ENCODE data around the gene CACNA2D1.

CACNA2D1 gene

DNA sequence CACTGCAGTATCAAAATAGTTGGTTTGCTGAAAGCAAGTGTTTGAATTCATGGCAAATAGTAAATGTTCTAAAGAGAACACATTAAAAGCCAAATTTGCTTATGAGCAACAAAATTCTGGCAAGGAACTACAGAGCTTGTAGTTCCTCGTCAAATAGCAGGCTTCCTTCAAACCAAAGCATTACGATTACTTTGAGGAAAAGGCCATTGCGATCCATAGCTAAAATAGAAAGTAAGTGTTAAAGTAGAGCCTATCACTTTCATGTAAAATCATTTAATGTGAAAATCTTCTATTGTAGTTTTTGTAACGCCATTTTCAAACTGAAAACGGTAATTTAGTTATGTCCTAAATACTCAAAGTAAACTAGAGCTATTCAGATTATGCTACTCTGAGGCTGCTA, 20.1 kb downstream of the CACNA2D1 start:
- H3K4me3 ChIP-seq (ENCODE audit: low read length), result no peak overlapping the region
- no peak for TF ChIP-seq ZNF274 (IDR thresholded peaks at IDR 0.05; ENCODE audit: low read depth, low read length)

DNA sequence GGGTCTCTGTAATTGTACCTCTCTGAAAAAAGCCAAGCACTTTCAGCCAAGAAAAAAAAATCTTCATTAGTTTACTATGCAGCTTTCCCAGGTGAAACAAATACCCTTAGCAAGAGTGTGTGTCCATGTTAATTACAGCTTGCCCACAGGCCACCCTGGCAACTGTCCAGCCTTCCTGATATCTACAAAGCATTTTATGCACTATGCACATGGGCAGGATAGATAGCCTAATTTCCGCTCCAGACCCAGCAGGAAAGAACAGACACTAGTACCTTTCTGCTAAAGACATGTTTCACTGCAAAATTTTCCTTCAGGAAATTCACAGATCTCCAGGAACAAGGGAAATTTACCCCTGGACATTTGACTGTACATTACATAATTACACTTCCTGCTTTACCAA, 24.4 kb downstream of the CACNA2D1 start:
- no peak overlapping the region for H3K4me3 ChIP-seq (ENCODE audit: low read length)
- no peak for TF ChIP-seq ZNF274 (IDR thresholded peaks at IDR 0.05; ENCODE audit: low read depth, low read length)

DNA sequence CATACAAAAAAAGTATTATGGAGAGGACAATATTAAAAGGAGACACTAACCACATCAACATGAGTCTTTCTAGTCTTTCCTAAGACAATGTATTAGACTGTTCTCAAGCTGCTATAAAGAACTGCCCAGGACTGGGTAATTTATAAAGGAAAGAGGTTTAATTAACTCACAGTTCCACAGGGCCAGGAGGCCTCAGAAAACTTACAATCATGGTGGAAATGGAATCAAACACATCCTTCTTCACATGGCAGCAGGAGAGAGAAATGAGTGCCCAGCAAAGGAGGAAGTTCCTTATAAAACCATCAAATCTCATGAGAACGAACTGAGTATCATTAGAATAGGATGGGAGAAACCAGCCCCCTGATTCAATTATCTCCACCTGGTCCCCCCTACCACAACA, 25.7 kb downstream of the CACNA2D1 start:
- TF ChIP-seq ZNF274 (IDR thresholded peaks at IDR 0.05; ENCODE audit: low read depth, low read length), result no peak
- H3K4me3 ChIP-seq (ENCODE audit: low read length), result no peak overlapping the region

DNA sequence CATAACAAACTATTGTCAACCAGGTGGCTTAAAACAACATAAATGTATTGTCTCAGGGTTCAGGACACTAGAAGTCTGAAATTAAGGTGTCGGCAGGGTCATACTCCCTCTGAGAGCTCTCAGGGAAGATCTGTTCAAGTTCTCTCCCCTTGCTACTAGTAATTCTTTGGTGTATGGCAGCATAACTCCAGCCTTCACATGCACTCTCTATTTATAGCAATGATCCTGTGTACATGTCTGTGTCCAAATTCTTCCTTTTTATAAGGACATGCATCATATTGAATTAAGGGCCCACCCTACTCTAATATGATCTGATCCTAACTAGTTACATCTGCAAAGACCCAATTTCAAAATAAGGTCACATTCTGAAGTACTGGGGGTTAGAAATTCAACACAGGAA, 27.2 kb downstream of the CACNA2D1 start:
- TF ChIP-seq ZNF274 (IDR thresholded peaks at IDR 0.05; ENCODE audit: low read depth, low read length), result no peak
- no peak overlapping the region for H3K4me3 ChIP-seq (ENCODE audit: low read length)

DNA sequence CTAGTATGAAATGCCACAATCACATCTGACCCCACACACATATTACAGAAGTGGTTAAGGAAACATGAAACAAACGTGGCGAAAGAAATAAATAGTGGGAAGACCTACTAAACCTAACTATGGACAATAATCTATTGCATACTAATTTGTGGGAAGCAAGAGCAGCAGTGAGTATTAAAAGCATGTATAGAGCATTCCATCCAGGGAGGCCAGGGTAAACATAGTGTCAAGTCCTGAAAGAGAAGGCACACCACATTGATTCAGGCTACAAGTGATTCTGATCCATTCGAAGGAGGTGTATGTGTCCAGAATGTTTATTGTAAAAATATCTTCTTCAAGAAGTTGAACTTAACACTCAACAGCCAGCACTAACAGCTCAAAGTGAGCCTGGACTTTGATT, 29.2 kb downstream of the CACNA2D1 start:
- TF ChIP-seq ZNF274 (IDR thresholded peaks at IDR 0.05; ENCODE audit: low read depth, low read length), result no peak
- no peak overlapping the region for H3K4me3 ChIP-seq (ENCODE audit: low read length)

DNA sequence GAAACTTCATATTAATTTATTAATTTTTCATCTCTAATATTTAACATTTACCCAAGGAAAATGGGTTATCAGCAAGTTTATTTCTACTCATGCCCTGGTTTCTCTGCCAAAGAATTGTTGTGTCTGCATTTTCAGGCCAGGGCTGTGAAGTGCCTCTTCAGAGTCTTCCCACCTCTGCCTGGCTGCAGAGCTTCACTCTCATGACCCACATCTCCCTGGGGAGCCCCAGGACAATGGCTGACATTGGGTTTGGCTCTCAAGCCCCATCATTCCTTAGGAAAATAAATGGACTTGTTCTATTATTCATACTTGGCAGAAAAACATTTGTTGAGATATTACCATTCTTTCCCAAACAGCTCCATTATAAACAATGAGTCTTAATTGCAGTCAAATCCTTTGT, 30.3 kb downstream of the CACNA2D1 start:
- H3K4me3 ChIP-seq (ENCODE audit: low read length), result no peak overlapping the region
- no peak for TF ChIP-seq ZNF274 (IDR thresholded peaks at IDR 0.05; ENCODE audit: low read depth, low read length)

DNA sequence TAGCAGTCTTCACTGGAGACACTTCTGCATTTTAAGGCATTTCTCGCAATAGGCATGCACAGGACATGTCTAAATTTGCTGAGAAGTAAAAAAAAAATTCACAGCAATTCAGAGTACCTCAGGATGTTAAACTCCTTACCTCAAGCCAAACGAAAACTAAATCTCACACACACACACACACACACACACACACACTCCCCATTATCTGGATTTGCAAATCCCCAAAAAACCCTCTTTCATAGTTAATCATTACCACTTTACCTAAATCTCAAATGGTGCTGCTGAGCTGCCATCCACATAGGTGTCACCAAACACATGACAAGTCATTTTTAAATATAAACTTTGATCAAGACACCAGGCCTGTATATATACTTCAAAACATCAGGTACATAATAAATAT, 31.8 kb downstream of the CACNA2D1 start:
- no peak for TF ChIP-seq ZNF274 (IDR thresholded peaks at IDR 0.05; ENCODE audit: low read depth, low read length)
- no peak overlapping the region for H3K4me3 ChIP-seq (ENCODE audit: low read length)

DNA sequence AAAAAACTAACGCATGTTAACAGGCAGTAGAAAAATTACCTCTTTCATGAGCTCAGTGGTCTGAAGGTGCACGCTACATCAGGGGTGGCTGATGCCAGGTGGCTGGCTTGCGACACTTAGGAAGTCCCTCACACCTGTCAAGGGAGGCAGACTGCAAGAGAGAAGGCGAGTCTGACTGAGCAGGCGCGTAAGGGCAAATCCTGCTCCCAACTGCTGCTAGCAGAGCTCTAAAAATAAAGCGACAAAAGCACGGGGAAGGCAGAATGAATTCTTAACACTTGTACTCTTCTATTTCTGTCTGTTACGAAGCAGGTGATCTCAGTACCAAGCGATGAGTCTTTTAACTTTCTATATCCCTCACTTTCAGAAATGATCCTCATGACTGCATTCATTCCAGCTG, 33.1 kb downstream of the CACNA2D1 start:
- H3K4me3 ChIP-seq (ENCODE audit: low read length), result no peak overlapping the region
- TF ChIP-seq ZNF274 (IDR thresholded peaks at IDR 0.05; ENCODE audit: low read depth, low read length), result no peak

DNA sequence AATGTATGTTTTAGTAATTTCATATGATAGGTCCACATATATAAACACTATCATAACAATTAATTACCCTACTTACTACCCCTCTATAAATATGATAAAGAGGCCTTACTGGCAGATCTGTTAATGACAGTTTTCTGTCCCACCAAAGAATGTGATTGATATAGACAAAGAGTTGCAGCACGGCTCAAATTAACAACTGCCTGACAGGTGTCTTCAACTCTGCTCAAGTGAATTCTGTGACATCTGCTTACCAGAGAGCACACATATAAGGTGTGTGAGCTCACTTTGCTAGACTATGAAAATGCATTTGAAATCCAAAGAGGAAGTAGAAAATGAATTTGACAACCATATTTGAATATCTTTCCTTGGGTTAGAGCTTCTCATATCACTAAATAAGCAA, 36.6 kb downstream of the CACNA2D1 start:
- no peak for TF ChIP-seq ZNF274 (IDR thresholded peaks at IDR 0.05; ENCODE audit: low read depth, low read length)
- H3K4me3 ChIP-seq (ENCODE audit: low read length), result no peak overlapping the region

DNA sequence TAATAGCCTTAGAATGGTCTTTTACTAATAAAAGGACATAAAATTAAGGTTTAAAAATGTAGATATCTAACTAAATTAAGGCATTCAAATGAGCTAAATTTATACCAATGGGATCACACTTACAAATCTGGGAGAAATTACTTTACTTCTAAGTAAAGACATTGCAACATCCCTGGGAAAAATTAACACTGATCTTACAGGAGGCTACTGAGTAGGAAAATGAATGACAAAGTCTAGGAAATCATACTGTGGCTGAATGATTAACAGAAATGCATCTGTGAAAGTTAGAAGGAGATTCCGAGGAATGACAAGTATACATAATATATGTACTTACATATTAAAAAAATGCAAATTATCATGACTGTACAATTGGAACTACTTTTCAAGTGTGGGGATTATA, 38.3 kb downstream of the CACNA2D1 start:
- no peak for TF ChIP-seq ZNF274 (IDR thresholded peaks at IDR 0.05; ENCODE audit: low read depth, low read length)
- H3K4me3 ChIP-seq (ENCODE audit: low read length), result no peak overlapping the region

DNA sequence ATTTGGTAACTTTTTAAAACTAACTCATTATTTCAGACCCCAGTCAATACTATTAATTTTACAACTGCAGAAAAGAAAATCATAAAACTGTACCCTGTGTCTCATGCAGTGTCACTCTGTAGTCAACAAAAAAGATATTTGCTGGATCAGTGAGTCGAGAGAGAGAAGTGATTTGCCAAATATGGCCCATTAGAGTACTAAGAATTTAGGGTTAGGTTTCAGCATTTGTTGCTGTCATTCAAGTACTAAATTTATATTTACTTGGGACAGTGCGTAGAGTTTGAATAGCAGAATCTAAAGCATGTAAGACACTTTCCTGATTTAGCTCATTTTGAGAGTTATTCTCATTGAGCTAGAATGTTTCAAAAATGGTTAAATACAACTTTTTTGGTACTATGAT, 38.9 kb downstream of the CACNA2D1 start:
- H3K4me3 ChIP-seq (ENCODE audit: low read length), result no peak overlapping the region
- TF ChIP-seq ZNF274 (IDR thresholded peaks at IDR 0.05; ENCODE audit: low read depth, low read length), result no peak

DNA sequence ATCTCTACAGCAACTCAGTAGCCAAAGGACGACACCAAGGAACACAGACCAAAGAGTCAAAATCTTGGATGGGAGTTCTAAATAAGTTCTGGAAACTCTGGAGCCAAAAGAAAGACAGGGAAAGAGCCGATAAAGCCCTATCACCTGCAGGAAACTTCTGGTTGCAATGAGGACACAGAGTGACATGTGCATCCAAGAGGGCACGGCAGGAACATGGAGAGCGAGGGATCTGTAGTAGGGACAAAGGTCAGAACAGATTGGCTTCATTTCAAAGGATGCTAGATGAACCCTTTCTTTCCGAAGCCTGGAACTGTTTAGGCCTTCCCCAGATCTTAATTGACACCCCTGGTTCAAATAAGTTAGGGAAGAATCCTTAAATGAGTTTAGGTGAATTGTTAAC, 39.5 kb downstream of the CACNA2D1 start:
- no peak overlapping the region for H3K4me3 ChIP-seq (ENCODE audit: low read length)
- no peak for TF ChIP-seq ZNF274 (IDR thresholded peaks at IDR 0.05; ENCODE audit: low read depth, low read length)

DNA sequence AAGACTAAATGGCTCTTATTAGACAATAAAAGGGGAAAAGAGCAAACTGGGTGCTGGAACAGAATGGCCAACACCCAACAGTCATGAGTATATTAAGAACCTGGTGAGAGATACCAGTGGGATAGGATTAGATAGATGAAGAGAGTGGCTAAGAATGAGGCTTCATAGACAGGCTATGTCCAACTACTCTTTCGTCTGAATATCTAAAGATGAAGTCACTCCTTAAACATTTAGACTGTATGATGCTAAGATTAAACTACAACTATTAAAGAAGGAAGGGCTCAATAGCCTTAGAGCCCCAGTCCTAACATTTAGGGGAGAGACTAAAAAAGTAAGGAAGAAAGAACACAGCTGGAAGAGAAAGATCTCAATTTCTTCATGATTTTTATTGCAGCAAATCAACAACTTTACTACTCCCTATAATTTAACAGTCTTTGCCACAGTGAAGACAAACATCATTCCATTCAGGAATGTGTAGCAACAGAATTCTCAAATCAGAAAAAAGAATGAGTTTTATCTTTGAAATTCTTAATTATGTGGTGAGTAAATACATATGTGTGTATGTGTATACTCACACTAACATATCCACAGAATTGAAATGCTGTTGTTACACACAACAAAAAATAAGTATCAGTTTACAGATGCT, 45.6 kb downstream of the CACNA2D1 start:
- TF ChIP-seq ZNF274 (IDR thresholded peaks at IDR 0.05; ENCODE audit: low read depth, low read length), result no peak
- no peak overlapping the region for H3K4me3 ChIP-seq (ENCODE audit: low read length)

DNA sequence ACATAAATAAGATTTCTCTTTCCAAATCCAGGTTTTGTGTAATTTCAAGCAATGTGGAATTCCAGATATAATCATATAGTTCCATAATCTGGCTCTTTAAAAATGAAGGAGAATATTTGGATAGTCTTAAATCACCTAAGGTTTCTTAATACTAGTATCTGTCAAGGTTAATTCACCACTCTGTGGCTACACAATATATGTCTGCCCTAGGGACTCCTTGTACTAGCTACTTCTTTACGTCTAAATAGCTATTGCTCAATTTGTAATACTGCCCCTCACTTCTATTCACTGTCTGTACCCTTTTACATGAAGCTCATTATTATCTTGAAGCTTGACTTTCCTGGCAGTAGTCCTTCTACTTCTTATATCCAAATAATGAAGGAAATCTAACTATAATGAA, 47.2 kb downstream of the CACNA2D1 start:
- H3K4me3 ChIP-seq (ENCODE audit: low read length), result no peak overlapping the region
- TF ChIP-seq ZNF274 (IDR thresholded peaks at IDR 0.05; ENCODE audit: low read depth, low read length), result no peak

DNA sequence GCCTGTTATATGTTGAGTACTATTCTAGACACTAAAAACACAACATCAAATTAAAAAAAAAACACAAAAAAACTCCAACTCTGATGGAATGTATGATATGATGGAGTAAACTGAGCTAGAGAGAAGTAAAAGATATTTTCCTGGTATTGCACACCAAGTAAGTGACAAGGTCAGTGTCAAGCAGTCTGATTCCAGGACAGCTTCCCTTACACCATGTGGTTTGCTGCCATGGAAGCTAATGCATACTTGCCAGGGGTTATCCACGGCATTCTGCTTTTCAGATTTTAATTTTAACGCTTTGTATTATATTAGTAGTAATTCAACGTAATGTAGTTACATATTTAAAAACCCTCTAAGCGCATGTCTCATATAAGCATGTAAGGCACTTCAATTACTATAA, 48.4 kb downstream of the CACNA2D1 start:
- H3K4me3 ChIP-seq (ENCODE audit: low read length), result no peak overlapping the region
- no peak for TF ChIP-seq ZNF274 (IDR thresholded peaks at IDR 0.05; ENCODE audit: low read depth, low read length)

DNA sequence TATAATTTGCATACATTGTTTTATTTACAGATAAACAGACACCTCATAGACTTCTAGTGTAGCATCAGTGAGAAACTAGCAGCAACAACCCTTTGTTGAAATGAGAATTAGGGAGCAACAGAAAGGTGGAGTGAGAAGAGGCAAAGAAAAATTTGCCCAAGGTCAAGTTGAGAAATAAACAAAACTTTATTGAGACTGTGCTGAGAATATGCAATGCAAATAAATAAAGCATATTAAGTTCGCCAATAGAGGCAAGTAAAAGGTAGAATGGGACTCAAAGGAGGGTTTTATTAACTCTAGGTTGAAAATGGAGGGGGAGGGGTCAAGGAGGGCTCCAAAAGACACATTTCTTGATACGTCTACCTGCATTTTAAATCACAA, 49.7 kb downstream of the CACNA2D1 start:
- no peak overlapping the region for H3K4me3 ChIP-seq (ENCODE audit: low read length)
- TF ChIP-seq ZNF274 (IDR thresholded peaks at IDR 0.05; ENCODE audit: low read depth, low read length), result no peak
